Measurements from ENCODE around the gene MSMO1.
"Not testable (repeated sequence)": the region's sequence is repeated elsewhere in the genome, so short reads cannot be mapped to it uniquely, and the experiment has no call there.

The MSMO1 gene

GRCh38 chr4:165325732-165326512 is 1.5 kb upstream of the MSMO1 start:
- no peak for DNase-seq

GRCh38 chr4:165326831-165327210 is 648 bp upstream of the MSMO1 start:
- DNase-seq, result peak; percentile 19

- no peak for DNase-seq
These were observed 594 bp downstream of the MSMO1 start for GRCh38 chr4:165328101-165328425.

GRCh38 chr4:165328708-165329107 is 1.2 kb downstream of the MSMO1 start:
- DNase-seq, result no peak

GRCh38 chr4:165330071-165330470 is 2.6 kb downstream of the MSMO1 start:
- no peak for DNase-seq

- DNase-seq, result no peak
These were observed 3.2 kb downstream of the MSMO1 start for GRCh38 chr4:165330666-165331065.

GRCh38 chr4:165331359-165331758 is 3.9 kb downstream of the MSMO1 start:
- no peak for DNase-seq

GRCh38 chr4:165331823-165332222 is 4.4 kb downstream of the MSMO1 start:
- no peak for DNase-seq

- no peak for DNase-seq
These were observed 5.0 kb downstream of the MSMO1 start for GRCh38 chr4:165332502-165332901.

- no peak for DNase-seq
These were observed 7.8 kb downstream of the MSMO1 start for GRCh38 chr4:165335163-165335703.

- no peak for DNase-seq
These were observed 9.3 kb downstream of the MSMO1 start for GRCh38 chr4:165336743-165337142.

- not testable (repeated sequence) for DNase-seq
These were observed 14.9 kb downstream of the MSMO1 start for GRCh38 chr4:165342340-165342739.

- no peak for DNase-seq
These were observed 16.1 kb downstream of the MSMO1 start for GRCh38 chr4:165343353-165344191.

GRCh38 chr4:165345666-165346417 is 18.4 kb downstream of the MSMO1 start:
- no peak for DNase-seq

- DNase-seq, result no peak
These were observed 20.4 kb downstream of the MSMO1 start for GRCh38 chr4:165347647-165348569.

GRCh38 chr4:165351359-165352130 is 24.1 kb downstream of the MSMO1 start:
- no peak for DNase-seq

GRCh38 chr4:165355900-165356300 is 28.4 kb downstream of the MSMO1 start:
- DNase-seq, result no peak

- DNase-seq, result no peak
These were observed 32.0 kb downstream of the MSMO1 start for GRCh38 chr4:165359506-165359905.

- no peak for DNase-seq
These were observed 32.7 kb downstream of the MSMO1 start for GRCh38 chr4:165360041-165360695.

- DNase-seq, result no peak
These were observed 33.7 kb downstream of the MSMO1 start for GRCh38 chr4:165360985-165361670.

Measured in CD4-positive, alpha-beta T cell treated with Interferon gamma for 1 hour (primary cell).